PC-3 (cell line): ENCODE measurements around the gene RCSD1.

Experiments used
- CTCF ChIP-seq: fragments of 300-600 bp; sonication (generic); conservative IDR thresholded peaks from 2 replicates; pipeline ENCODE4 v1.5.1; 2017; ENCODE audit warnings: antibody characterized with exemption, low read depth, mild to moderate bottlenecking, low read length
- EZH2 ChIP-seq: fragments of 300-600 bp; sonication (generic); IDR thresholded peaks from one replicate; pipeline ENCODE4 v1.6.1; 2017; ENCODE audit warnings: antibody characterized with exemption, mild to moderate bottlenecking, low read length; ENCODE audit not compliant: unreplicated experiment

- TF ChIP-seq EZH2 (no peak), CTCF (no peak)
Observed at GRCh38 chr1:167681451-167682098, 51.5 kb downstream of the RCSD1 start.
